Ramos (cell line): Measurements from ENCODE around the gene SLC27A2.

Experiments
- in situ Hi-C: fragments of 300-500 bp; cut with MboI; formaldehyde crosslinking; loops from one replicate; pipeline ENCODE4 v1.14.3; 2022; ENCODE audit warnings: low sequenced_read_pairs; ENCODE audit not compliant: unreplicated experiment

SLC27A2 gene

DNA sequence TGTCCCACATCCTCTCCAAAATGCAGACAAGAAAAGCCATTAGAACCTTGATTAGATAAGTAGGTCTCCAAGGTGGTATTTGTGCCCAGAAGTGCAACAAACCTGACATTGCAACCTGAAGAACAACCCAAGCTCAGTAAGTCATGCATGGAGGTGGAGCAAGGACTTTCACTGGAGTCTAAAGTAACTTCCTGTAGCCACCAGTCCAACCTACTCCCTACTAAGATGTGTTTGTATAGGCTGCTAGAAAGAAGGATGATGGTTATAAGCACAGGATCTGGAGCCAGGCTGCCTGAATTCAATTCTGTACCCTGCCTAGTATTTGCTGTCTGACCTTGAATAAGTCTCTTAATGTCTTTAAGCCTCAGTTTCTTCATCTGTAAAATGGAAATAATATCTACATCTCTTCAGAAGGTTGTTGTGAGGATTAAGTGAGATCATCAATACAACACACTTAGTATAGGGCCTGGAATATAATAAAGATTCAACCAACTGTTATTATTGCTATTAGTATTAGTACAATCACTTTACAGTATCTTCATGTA lies 51.3 kb downstream of the SLC27A2 start:
- in situ Hi-C loops, result no loop called here

DNA sequence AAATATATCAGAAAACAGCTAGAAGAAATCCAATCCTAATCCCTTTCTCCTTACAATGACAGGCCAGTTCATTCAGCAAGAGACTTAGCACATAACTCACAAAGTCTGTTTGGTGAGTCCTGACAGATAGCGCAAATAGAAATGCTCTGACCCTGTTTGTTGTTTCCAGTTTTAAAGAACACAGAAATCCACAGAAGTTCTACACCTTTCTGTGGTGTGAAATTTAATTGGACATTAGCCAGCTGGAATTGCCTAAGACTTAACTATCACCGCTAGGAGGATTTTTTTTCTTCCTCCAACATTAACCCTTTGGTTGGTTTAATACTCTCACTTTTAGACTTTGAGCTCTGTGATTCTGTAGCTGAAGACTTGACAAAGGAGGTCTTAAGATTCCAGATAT lies 52.8 kb downstream of the SLC27A2 start:
- in situ Hi-C loops, result no loop called here

DNA sequence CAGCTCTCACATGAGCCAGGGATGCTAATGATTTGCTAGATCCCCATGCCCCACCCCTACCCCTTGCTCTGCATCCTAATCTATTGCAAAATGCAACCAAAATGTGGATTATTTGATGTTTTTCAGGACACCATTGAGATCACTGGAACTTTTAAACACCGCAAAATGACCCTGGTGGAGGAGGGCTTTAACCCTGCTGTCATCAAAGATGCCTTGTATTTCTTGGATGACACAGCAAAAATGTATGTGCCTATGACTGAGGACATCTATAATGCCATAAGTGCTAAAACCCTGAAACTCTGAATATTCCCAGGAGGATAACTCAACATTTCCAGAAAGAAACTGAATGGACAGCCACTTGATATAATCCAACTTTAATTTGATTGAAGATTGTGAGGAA lies 53.8 kb downstream of the SLC27A2 start:
- in situ Hi-C loops, result no loop called here

DNA sequence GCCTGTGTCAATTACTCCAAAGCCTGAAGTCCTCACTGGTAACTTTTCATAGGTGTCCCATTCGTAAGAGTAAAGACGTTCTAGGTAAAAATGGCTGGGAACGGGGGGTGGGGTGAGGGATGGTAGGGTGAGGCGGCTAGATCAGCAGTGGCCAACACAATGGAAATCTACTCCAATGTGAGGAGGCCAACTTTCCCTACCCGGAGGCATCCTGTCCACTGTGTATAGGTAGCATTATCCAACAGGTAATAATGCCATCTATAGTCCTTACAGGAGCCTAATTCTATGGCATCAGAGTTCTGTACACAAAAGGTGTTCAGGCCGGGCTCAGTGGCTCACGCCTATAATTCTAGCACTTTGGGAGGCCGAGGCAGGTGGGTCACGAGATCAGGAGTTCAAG lies 54.4 kb downstream of the SLC27A2 start:
- in situ Hi-C loops, result no loop called here

DNA sequence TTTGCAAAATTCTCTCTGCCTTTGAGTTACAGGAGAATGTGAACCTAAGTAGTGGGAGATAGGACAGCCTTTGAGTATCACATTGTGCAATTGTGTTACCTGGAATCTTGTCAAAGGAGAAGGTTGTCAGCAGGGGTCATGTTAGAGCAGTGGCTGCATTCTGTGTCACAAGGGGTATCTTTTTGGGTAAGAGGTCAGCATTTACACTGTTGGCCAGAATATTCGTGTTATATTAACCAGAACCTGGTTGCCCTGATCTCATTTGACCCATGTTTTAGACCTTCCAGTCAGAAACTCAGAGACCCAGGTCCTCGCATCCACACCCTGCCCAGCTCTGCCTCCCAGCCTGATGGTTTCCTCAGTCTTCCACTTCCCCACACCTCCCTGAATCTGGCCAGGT lies 56.3 kb downstream of the SLC27A2 start:
- in situ Hi-C loops, result no loop called here

DNA sequence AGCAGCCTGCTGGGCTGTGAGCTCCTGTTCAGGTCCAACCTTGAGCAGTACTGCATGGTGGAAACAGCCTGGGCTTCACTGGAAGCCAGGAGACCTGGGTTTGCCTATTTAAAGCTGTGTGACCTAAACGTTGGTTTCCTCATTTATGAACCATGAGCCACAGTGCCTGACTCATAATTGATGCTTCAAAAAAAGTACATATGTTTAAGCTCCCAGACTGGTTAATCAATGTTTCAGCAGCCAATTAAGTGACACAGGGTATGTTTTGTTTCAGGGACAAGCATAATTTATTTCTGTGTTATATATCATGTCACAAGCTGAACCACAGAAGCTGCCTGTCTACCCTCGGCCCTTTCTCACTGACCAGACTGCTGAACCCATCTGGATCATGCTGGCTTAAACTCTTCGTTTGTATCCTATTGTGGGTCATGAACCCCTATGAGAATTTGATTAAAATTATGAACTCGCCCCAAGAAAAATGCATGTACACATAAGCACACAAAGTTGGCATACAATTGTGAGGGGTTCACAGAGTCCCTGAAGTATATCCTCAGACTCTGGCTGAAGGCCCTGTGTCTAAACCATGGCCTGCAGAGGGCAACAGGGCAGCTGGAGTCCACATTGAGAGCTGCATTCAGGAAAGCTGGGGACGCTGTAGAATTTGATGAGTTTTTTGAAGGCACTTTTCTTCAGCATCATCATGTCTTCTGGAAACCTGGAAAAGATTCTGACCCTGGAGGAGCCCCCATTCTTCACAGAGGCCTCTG lies 59.9 kb downstream of the SLC27A2 start:
- in situ Hi-C loops, result no loop called here

DNA sequence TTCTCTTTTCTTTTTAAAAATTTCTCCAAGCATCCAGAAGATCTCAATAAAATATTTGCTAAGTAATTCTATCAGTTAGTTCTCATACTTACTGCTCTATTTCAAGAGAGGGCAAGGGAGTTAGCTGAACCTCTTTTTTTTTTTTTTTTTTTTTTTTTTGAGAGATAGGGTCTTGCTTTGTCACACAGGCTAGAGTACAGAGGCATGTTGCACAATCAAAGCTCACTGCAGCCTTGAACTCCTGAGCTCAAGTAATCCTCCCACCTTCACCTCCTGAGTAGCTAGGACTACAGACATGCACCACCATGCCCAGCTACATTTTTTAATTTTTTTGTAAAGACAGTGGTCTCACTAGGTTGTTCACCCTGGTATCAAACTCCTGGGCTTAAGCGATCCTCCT lies 62.2 kb downstream of the SLC27A2 start:
- in situ Hi-C loops, result no loop called here

DNA sequence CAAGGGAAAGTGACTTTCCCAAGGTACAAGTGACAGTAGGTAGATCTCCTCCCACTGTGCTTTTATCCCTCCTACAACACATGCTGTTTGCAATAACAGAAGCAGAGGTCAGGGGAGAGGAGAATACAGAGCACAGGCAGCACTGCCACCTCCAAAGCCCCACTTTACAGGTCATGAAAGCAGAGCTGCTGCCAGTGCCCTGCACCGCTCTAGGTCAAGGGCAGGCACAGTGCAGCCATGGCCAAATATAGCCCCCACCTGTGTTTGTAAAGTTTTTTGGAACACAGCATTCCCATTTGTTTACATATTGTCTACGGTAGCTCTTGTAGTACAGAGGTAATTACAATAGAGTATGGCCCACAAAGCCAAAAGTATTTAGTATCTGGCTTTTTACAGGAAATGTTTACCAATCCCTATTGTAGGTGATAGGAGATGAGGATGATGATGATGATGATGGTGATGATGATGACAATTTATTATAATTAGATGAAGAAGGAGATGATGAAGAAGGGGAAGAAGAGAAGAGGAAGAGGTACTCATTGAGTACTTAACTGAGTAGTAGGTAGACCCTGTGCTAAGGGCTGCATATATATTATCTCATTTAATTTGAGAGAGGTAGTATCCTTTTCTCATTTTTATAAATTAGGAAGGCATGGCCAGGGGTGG lies 63.1 kb downstream of the SLC27A2 start:
- in situ Hi-C loops, result no loop called here

DNA sequence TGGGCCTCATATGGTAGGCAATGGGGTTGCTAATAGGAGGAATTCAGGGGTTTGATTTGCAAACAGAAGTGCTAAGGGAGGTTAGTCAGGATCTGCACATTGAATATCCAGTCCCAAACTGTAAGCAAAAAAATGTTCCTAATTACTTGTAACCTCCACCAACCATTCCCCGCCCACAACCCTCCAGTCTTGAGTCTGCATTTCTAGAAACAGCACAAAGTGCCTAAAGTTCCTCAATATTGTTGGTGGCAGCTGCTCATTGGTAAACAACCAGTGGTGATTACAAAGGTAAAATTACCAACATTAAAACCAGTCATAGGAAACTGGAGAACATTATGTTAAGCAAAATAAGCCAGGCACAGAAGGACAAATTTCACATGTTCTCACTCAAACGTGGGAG lies 64.6 kb downstream of the SLC27A2 start:
- in situ Hi-C loops, result no loop called here

DNA sequence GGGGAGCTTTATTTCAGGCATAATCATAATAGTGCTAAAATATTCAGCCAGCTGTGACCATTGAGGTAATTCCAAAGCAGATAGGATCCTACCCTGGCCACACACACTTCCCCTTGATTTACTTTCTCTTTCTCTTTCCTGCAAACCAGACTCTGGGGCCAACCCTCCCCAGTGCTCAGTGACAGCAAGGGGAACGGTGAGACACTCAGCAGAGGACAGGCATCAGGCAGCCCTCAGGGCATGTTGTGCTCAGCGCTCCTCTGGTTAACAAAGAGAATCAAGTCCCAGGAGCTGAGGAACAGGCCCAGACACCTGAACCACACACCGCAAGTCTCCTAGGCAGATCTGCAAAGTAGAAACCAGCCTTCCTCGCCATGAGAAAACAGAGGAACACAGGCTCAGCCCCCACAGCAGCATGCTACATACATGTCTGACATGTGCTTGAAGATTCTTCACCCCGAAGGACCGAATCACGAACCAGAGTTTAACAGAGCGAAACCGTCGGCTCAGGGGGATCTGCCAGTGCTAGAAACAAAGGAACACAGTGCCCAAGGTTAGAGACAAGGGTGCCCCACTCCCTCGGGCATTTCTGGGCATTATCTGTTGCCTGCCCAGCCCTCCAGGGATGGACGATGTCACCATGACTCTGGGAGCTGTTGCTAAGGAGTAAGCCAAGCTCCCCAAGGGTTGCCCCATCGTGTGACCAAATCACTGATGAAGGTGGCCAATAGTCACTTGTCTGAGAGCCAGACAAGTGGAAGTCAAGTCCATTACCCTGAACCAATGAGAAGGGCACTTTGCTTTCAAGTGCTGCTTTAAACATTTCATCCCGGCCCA lies 66.0 kb downstream of the SLC27A2 start:
- in situ Hi-C loops, result no loop called here

DNA sequence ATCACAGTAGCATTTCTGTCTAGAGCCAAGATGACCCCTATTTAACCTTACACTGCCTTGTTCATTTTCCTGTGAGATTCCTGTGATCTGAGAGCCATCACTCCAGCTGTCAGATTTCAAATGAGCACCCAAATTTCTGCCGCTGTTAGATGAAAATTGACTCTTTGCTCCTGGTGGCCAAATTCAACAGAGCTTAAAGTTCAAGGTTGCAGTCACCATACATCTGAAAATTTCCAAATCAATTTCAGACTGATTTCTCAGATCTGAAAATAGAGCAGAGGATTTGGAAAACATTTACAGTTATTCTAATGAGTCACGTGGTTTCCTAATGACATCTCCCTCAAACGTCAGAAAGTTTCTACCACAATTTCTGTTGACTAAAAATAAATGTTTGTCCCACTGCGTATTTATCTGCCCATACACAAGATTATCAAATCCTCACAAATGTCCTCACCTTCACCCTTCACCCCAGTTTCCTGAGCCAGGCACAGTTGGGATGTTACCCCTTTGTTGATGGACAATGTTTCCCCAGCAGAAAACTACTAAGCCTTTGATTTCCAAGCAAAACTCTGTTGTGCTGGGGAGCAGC lies 67.1 kb downstream of the SLC27A2 start:
- in situ Hi-C loops, result no loop called here

DNA sequence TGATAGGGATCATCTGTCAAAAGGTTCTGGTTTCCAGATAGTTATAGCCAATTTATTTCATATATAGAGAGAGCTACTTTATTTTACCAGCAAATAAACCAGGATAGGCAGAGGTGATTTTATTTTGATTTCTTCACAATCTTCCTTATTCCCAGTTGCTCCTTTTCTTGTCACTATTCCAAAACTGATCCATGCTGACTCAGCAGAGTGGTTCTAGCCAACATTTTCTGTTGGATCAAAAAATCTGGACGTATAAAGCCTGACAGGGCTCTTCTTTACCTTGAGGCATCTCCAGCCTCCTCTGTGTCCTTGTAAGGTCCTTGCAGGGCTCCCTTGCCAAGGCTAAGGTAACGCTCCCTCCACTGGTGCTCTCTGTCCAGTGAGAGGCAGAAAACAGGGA lies 67.7 kb downstream of the SLC27A2 start:
- in situ Hi-C loops, result no loop called here

DNA sequence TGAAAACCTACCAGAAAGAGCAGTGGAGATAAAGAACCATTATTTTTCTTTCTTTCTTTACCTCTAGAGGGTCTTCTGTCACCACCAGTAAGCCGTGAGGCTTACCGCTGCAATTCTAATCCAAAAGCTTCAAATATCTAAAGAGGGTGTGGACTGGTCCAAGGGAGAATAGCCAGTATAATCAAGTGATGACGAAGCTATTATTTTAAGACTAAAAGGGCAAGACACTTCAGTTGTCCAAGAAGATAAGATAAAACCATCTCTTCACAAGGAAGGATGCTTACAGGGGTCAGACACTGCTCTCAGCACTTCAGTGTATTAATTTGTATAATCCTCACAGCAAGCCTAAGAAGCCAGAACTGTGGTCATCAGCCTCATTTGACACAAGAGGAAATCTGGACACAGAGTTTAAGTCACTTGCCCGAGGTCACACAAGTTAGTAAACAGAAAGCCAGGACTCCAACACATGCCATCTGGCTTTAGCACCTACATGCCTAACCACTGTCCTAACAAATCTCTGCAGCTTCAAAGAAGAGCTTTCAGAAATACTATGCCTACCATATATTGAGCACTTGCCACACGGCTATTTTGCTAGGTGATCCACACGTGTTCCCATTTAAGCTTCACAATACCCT lies 68.9 kb downstream of the SLC27A2 start:
- in situ Hi-C loops, result no loop called here

DNA sequence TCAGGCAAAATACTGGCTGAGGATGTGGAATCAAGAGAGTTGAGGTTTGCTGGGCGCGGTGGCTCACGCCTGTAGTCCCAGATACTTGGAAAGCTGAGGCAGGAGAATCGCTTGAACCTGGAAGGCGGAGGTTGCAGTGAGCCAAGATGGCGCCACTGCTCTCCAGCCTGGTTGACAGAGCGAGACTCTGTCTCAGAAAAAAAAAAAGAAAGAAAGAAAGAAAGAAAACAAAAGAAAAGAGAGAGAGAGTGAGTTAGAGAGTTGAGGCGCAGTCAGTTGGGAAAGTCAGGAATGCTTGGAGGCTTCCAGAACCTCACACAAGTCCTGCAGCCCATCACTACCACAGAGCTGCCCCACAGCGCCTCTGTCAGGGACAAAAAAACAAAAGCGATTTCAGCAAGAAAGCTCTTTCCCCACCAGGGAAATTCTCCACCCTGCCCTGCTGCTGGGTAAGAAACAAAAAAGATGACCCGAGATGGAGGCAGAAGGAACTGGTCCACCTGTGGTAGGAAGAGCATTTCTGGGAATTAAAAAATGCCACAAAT lies 69.7 kb downstream of the SLC27A2 start:
- in situ Hi-C loops, result no loop called here

DNA sequence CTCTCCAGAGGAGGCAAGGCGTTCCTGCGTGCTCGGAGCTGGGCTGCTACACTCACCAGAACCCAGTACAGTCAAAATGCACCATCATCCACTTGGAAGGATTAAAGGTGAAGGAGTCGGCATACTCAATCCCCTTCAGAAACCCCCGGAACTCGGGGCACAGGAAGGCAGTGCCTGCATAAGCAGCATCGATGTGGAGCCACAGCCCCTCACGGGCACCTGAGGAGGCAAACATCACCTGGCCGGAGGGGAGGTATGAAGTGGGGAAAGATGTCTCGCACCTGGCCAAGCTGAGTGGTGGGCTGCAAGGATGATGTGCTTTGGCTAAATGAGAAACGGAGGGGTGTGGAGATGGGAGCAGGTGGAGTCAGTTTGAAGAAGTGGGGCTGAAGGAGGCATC lies 70.6 kb downstream of the SLC27A2 start:
- in situ Hi-C loops, result no loop called here

DNA sequence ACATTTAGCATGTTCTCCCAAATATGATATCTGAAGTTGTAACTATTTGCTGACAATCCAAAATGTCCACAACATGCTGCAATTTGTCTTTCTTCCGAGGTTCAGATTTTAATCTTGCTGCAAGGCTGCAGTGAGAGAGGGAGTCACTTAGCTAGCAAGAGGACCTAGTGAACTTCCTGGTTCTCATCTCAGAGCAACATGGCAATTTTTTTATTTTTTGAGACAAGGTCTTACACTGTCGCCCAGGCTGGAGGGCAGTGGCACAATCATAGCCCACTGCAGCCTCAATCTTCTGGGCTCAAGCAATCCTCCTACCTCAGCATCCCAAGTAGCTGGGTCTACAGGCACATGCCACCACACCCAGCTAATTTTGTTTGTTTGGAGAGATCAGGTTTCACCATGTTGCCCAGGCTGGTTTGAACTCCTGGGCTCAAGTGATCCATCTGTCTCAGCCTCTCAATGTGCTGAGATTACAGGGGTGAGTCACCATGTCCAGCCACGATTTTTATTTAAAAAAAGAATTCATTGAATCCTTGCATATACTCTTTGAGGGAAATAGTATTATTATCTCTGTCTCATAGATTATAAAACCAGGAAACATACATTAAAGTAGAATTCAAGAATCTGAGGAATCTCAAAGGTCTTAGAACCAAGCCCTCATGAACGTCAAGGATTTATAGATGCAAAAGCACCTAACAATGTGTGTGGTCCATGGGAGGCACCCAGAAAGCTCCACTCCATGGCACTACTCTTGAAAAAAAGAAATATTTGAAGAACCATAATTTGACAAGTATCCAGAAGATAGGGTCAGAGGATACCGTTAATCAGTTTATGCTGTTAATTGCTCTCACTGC lies 74.4 kb downstream of the SLC27A2 start:
- in situ Hi-C loops, result no loop called here

DNA sequence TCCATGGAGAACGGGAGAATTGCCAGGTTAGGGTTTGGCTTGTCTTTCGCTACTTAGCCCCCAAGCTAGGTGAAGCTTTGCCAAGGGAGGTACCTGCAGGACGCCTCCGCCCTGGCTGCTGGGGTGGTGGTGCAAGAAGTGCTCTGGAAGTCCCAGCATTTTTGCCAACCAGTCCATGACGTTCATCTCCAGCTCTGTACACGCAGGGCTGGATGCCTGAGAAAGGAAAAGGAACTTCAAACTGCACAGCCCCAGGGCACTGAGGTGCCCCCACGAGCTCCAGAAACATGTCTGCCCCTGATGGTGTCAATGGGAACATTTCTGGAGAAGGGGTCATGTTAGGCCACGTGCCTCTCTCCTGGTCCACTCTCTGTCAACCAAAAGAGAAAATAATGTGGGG lies 75.3 kb downstream of the SLC27A2 start:
- in situ Hi-C loops, result no loop called here

DNA sequence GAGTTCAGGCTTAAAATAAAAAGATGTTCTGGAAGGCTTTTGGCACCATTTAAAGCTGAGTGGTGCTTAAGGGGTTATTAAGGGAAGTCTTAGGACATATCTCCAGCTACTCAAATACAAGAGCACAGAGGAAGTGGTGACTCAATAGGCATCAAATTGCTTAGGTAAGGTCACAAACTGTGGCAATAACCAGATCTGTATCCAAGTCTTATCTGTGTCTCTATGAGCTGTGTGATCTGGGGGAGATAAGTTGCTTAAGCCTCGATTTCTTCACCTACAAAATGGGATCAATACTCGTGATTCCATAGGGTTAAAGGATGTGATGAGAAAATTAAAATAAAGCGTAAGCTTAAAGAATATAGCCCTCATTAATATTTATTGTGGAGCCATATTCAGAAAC lies 75.9 kb downstream of the SLC27A2 start:
- in situ Hi-C loops, result no loop called here

DNA sequence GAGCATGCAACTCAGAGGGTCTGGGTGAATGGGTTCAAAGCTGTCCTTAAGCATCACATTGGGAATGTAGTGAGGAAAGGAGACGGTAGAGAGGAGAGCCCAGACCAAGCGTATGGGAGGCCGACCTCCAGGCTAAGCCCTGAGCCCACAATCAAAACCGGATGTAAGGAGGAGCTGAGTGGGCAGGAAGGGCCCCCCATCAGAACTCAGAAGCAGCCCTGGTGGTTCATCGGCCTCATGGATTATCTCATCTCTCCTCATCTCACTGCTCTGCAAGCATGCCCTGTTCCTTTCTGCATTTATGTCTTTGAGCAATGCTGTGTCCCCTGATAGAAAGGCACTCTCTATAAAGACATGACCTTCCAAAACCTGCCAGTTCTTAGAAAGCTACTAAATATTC lies 77.3 kb downstream of the SLC27A2 start:
- in situ Hi-C loops, result no loop called here
